Measurements from ENCODE around the gene MRE11.

MRE11 gene

GRCh38 chr11:94477624-94478023 is 16.0 kb downstream of the MRE11 start:
- Histone ChIP-seq H3K36me3 (ENCODE audit: control insufficient read depth in 2 of 2, insufficient read depth in 1 of 2, low read length in 2 of 2) (peaks cover 16 to 82% of the 10 kb centered on the region in 2 experiments), H3K4me1 (ENCODE audit: control insufficient read depth, insufficient read depth, low read length) (no peaks in the 10 kb centered on the region), H3K4me3 (ENCODE audit: low read depth, low read length) (no peak overlapping the region), H3K9me3 (ENCODE audit: control insufficient read depth, insufficient read depth, low read depth, low read length) (no peaks in the 10 kb centered on the region), H3K27ac (ENCODE audit: extremely low read depth, low read depth, low read length) (no peak overlapping the region)
- TF ChIP-seq PBX3 (CRISPR knock-in tag; IDR thresholded peaks at IDR 0.05) = no peak
- TF ChIP-seq REPIN1 (tag by site-specific recombination; IDR thresholded peaks at IDR 0.05; ENCODE audit: low read depth) = no peak
- no peak for TF ChIP-seq ZNF561 (tag by site-specific recombination; IDR thresholded peaks at IDR 0.05; ENCODE audit: borderline replicate concordance)
- no peak for TF ChIP-seq ZNF513 (tag by site-specific recombination; IDR thresholded peaks at IDR 0.05)
- TF ChIP-seq ZNF514 (tag by site-specific recombination; IDR thresholded peaks at IDR 0.05) = no peak
- TF ChIP-seq ZNF571 (tag by site-specific recombination; IDR thresholded peaks at IDR 0.05) = no peak
- TF ChIP-seq ZNF280D (tag by site-specific recombination; IDR thresholded peaks at IDR 0.05) = no peak
- no peak for TF ChIP-seq ZSCAN16 (tag by site-specific recombination; IDR thresholded peaks at IDR 0.05)
- TF ChIP-seq ZNF302 (tag by site-specific recombination; IDR thresholded peaks at IDR 0.05; ENCODE audit: low read depth) = no peak
- no peak for TF ChIP-seq ZNF24 (tag by site-specific recombination; IDR thresholded peaks at IDR 0.05)
- no peak for TF ChIP-seq ZNF585B (tag by site-specific recombination; IDR thresholded peaks at IDR 0.05)
- TF ChIP-seq FEZF1 (tag by site-specific recombination; IDR thresholded peaks at IDR 0.05) = no peak
- TF ChIP-seq ZSCAN30 (tag by site-specific recombination; IDR thresholded peaks at IDR 0.05) = no peak
- ChIA-PET CTCF (interaction anchor here (0.6 kb wide), 1 partner anchor 182 kb away, joined by 3 read pairs; no protein-coding TSS in a partner anchor), POLR2A (no interaction called here)

- Histone ChIP-seq H3K4me1 (ENCODE audit: control insufficient read depth, insufficient read depth, low read length) (no peaks in the 10 kb centered on the region), H3K9me3 (ENCODE audit: control insufficient read depth, insufficient read depth, low read depth, low read length) (no peaks in the 10 kb centered on the region), H3K4me3 (ENCODE audit: low read depth, low read length) (no peak overlapping the region), H3K27ac (ENCODE audit: extremely low read depth, low read depth, low read length) (no peak overlapping the region), H3K36me3 (ENCODE audit: control insufficient read depth in 2 of 2, insufficient read depth in 1 of 2, low read length in 2 of 2) (peaks cover 5 to 80% of the 10 kb centered on the region in 2 experiments)
- ChIA-PET POLR2A (no interaction called here), CTCF (no interaction called here)
- no peak for TF ChIP-seq ZNF140 (tag by site-specific recombination; IDR thresholded peaks at IDR 0.05)
- no peak for TF ChIP-seq ZNF645 (tag by site-specific recombination; IDR thresholded peaks at IDR 0.05)
- TF ChIP-seq KLF9 (tag by site-specific recombination; IDR thresholded peaks at IDR 0.05; ENCODE audit: low read depth) = no peak
- TF ChIP-seq ZNF704 (tag by site-specific recombination; IDR thresholded peaks at IDR 0.05) = no peak
- no peak for TF ChIP-seq ZNF37A (tag by site-specific recombination; IDR thresholded peaks at IDR 0.05)
- no peak for TF ChIP-seq KLF8 (tag by site-specific recombination; IDR thresholded peaks at IDR 0.05)
- no peak for TF ChIP-seq ZNF626 (tag by site-specific recombination; IDR thresholded peaks at IDR 0.05)
- no peak for TF ChIP-seq TSHZ1 (tag by site-specific recombination; IDR thresholded peaks at IDR 0.05; ENCODE audit: borderline replicate concordance)
- TF ChIP-seq ZNF302 (tag by site-specific recombination; IDR thresholded peaks at IDR 0.05; ENCODE audit: low read depth) = no peak
- no peak for TF ChIP-seq PBX3 (CRISPR knock-in tag; IDR thresholded peaks at IDR 0.05)
These were observed 20.5 kb downstream of the MRE11 start for GRCh38 chr11:94472916-94473799.
